Endothelial cell of umbilical vein (primary cell): ENCODE data around the gene SMAP1. TPM values are rescaled to one million over a fixed set of nuclear protein-coding genes. Genes with fewer than 3 reads are reported as not detected.

Experiments used
- BruUV-seq: library from RNA; stranded (reverse); fragments of 400-500 nt; replicated peaks from 2 replicates; lab custom pipeline; 2021; lab: Mats Ljungman, UMichigan
- CTCF ChIA-PET: fragments of 300-600, 350-600 bp; sonication (Branson Sonifier 250); formaldehyde crosslinking; loops from one replicate; lab custom pipeline; 2021; ENCODE audit warnings: antibody characterized with exemption, inconsistent platforms; lab: Charles Lee
- POLR2A ChIA-PET: fragments of 300-600, 350-600 bp; sonication (Branson Sonifier 250); formaldehyde crosslinking; loops from one replicate; lab custom pipeline; 2021; ENCODE audit warnings: antibody characterized with exemption, inconsistent platforms; lab: Charles Lee
- DNase-seq: peaks from one replicate; pipeline ENCODE4 v3.0.0-alpha.2; 2011; ENCODE audit warnings: low read depth, low spot score
- FAIRE-seq: peaks from 2 replicates; lab custom pipeline; 2011; peaks lifted over from hg19 to GRCh38; lab: Jason Lieb, UNC
- H2AFZ ChIP-seq: 2 replicates; pipeline ENCODE4 v1.6.0; 2012; ENCODE audit warnings: low read depth, low read length, control low read depth, inconsistent platforms
- H3K27ac ChIP-seq: 2 replicates; pipeline ENCODE4 v1.5.1; 2011; ENCODE audit warnings: low read depth, mild to moderate bottlenecking, control low read depth, low read length, moderate library complexity; ENCODE audit not compliant: insufficient read depth
- H3K27me3 ChIP-seq, 2 experiments: 2 replicates each; pipeline versions ENCODE4 v1.6.0 to v1.6.1; 2011; ENCODE audit warnings: low read length in 2 of 2, mixed read lengths in 1 of 2; ENCODE audit not compliant: control insufficient read depth in 2 of 2, insufficient read depth in 2 of 2
- H3K36me3 ChIP-seq, 2 experiments: 2 replicates in 1 of 2; 3 replicates in 1 of 2; pipeline ENCODE4 v1.5.1; 2011; ENCODE audit warnings: low read length in 2 of 2, mild to moderate bottlenecking in 1 of 2, moderate library complexity in 1 of 2; ENCODE audit not compliant: control insufficient read depth in 2 of 2, insufficient read depth in 2 of 2; ENCODE audit errors: extremely low read depth in 1 of 2
- H3K4me1 ChIP-seq: 3 replicates; pipeline ENCODE4 v1.5.1; 2011; ENCODE audit warnings: mild to moderate bottlenecking, low read length; ENCODE audit not compliant: control insufficient read depth, insufficient read depth; ENCODE audit errors: extremely low read depth
- H3K4me2 ChIP-seq: 2 replicates; pipeline ENCODE4 v1.6.1; 2011; ENCODE audit warnings: low read length, control low read depth, mixed read lengths; ENCODE audit not compliant: insufficient read depth
- H3K4me3 ChIP-seq, 3 experiments: fragments of 200-600 bp in 1 of 3; sonication (generic), shearing (Covaris generic) in 1 of 3; replicated peaks in 1 of 3; 2 replicates each; pipeline ENCODE4 v1.5.1; 2011 to 2016; ENCODE audit warnings: control low read depth in 3 of 3, low read length in 3 of 3, mild to moderate bottlenecking in 2 of 3, inconsistent platforms in 1 of 3, low read depth in 1 of 3, moderate library complexity in 1 of 3; ENCODE audit not compliant: insufficient read depth in 1 of 3
- H3K79me2 ChIP-seq: 2 replicates; pipeline ENCODE4 v1.6.0; 2012; ENCODE audit warnings: low read length, inconsistent platforms; ENCODE audit not compliant: control insufficient read depth, insufficient read depth
- H3K9ac ChIP-seq: replicated peaks from 2 replicates; pipeline ENCODE3; 2011; ENCODE audit warnings: low read length, control low read depth; ENCODE audit not compliant: insufficient read depth; ENCODE audit errors: extremely low read depth
- H3K9me1 ChIP-seq: replicated peaks from 3 replicates; pipeline ENCODE4 v1.6.0; 2011; ENCODE audit warnings: mild to moderate bottlenecking, low read length; ENCODE audit not compliant: control insufficient read depth, insufficient read depth; ENCODE audit errors: extremely low read depth
- H3K9me3 ChIP-seq: replicated peaks from 2 replicates; pipeline ENCODE4 v1.5.1; 2012; ENCODE audit warnings: low read length, inconsistent platforms; ENCODE audit not compliant: control insufficient read depth, insufficient read depth
- H4K20me1 ChIP-seq: replicated peaks from 2 replicates; pipeline ENCODE3; 2011; ENCODE audit warnings: mild to moderate bottlenecking, low read length; ENCODE audit not compliant: control insufficient read depth, insufficient read depth; ENCODE audit errors: extremely low read depth
- CTCF ChIP-seq, 2 donors: IDR thresholded peaks; 1 replicate in 1 of 2; 2 replicates in 1 of 2; pipeline ENCODE4 v1.5.1; 2011; ENCODE audit warnings: low read length in 2 of 2, mild to moderate bottlenecking in 2 of 2, moderate library complexity in 2 of 2, control low read depth in 1 of 2, inconsistent platforms in 1 of 2, low read depth in 1 of 2; ENCODE audit not compliant: insufficient read depth in 1 of 2; ENCODE audit errors: extremely low read depth in 1 of 2
- EZH2 ChIP-seq: IDR thresholded peaks from 2 replicates; pipeline ENCODE4 v1.6.1; 2012; ENCODE audit warnings: borderline replicate concordance, low read depth, mild to moderate bottlenecking, moderate library complexity, low read length, inconsistent platforms; ENCODE audit not compliant: severe bottlenecking
- FOS ChIP-seq: IDR thresholded peaks from 2 replicates; pipeline ENCODE4 v1.6.1; 2011; ENCODE audit warnings: mild to moderate bottlenecking, low read length, moderate library complexity, borderline replicate concordance; ENCODE audit not compliant: insufficient read depth
- GATA2 ChIP-seq: IDR thresholded peaks from 2 replicates; pipeline ENCODE4 v1.7.0; 2011; ENCODE audit warnings: low read depth, mild to moderate bottlenecking, moderate library complexity, mixed read lengths, low read length; ENCODE audit not compliant: insufficient read length, insufficient read depth
- JUN ChIP-seq: IDR thresholded peaks from 2 replicates; pipeline ENCODE4 v1.6.1; 2011; ENCODE audit warnings: borderline replicate concordance, low read depth; ENCODE audit not compliant: insufficient read length, insufficient read depth
- MAX ChIP-seq: IDR thresholded peaks from 2 replicates; pipeline ENCODE4 v1.6.1; 2011; ENCODE audit not compliant: insufficient read depth, insufficient read length
- MYC ChIP-seq: IDR thresholded peaks from one replicate; pipeline ENCODE4 v1.6.1; 2011; ENCODE audit warnings: mild to moderate bottlenecking, low read depth, low read length
- POLR2A ChIP-seq: IDR thresholded peaks from 2 replicates; pipeline ENCODE4 v1.6.1; 2012; ENCODE audit warnings: low read depth, mild to moderate bottlenecking, control low read depth, low read length
- POLR2AphosphoS5 ChIP-seq: IDR thresholded peaks from 2 replicates; pipeline ENCODE4 v1.6.1; 2012; ENCODE audit warnings: low read depth, mild to moderate bottlenecking, control low read depth, low read length, moderate library complexity; ENCODE audit not compliant: insufficient read depth
- dilution Hi-C: fragments of 300-500 bp; cut with MboI; formaldehyde crosslinking; loops from one replicate; pipeline ENCODE4 v1.15.0; 2019; ENCODE audit warnings: low sequenced_read_pairs; ENCODE audit not compliant: extremely low pct_ligation_motif_present
- intact Hi-C: fragments of 100-400 bp; cut with micrococcal nuclease; formaldehyde crosslinking; loops from one replicate; pipeline ENCODE4 v1.10.0; 2022
- polyA plus RNA-seq, 4 experiments: library from polyadenylated mRNA; depleted of rRNA in 3 of 4; stranded (reverse) in 3 of 4; unstranded in 1 of 4; fragments of >200 nt; gene quantifications; 2 replicates each; pipeline versions ENCODE4 v1.2.1 to v1.2.3, GENCODE V29; 2011 to 2012; ENCODE audit warnings: missing spikeins in 1 of 4
- total RNA-seq: library from RNA; stranded (reverse); gene quantifications from 2 replicates; pipeline ENCODE4 v1.2.3, GENCODE V29; 2021

The SMAP1 gene
- total and polyA plus RNA-seq, 2 donors (not counting 3 experiments of a cell fraction or from before 2014, with no cell fraction given): 14.6 to 24.6 TPM

GRCh38 chr6:70842541-70842940 lies 174.9 kb downstream of the SMAP1 start:
- Histone ChIP-seq H3K27me3 (no peaks in the 10 kb centered on the region), H3K4me2 (no peak overlapping the region), H3K27ac (no peak overlapping the region), H4K20me1 (no peaks in the 10 kb centered on the region), H3K9ac (no peak overlapping the region), H3K9me1 (no peaks in the 10 kb centered on the region), H3K4me3 (no peak overlapping the region), H3K36me3 (no peaks in the 10 kb centered on the region), H3K4me1 (no peaks in the 10 kb centered on the region), H2AFZ (no peak overlapping the region), H3K9me3 (no peaks in the 10 kb centered on the region), H3K79me2 (no peaks in the 10 kb centered on the region)
- intact Hi-C loops: no loop called here
- no TSS peak for BruUV-seq
- dilution Hi-C loops: no loop called here
- no peak for DNase-seq
- FAIRE-seq: no peak
- CTCF ChIA-PET: interaction anchor here (2.3 kb wide), 1 partner anchor 10 kb away, joined by 6 read pairs; no protein-coding TSS in a partner anchor
- TF ChIP-seq MYC: no peak
- no peak for TF ChIP-seq POLR2AphosphoS5
- no peak for TF ChIP-seq EZH2
- TF ChIP-seq FOS: no peak
- TF ChIP-seq POLR2A: no peak
- TF ChIP-seq CTCF (IDR thresholded peaks at IDR 0.05; ENCODE audit: extremely low read depth in 1 of 2, insufficient read depth in 1 of 2, low read depth in 1 of 2, low read length in 2 of 2): no peak
- no peak for TF ChIP-seq MAX
- TF ChIP-seq JUN: no peak
- no peak for TF ChIP-seq GATA2
- POLR2A ChIA-PET: no interaction called here
